Naive B cell (primary cell): ENCODE data around the gene FBXL15. TPM values are rescaled to one million over a fixed set of nuclear protein-coding genes. Genes with fewer than 3 reads are reported as not detected.

ENCODE experiments used
- ATAC-seq, 2 donors: fragments of 150-1000 bp; cut with Tn5 transposase; 2 replicates each; pipeline ENCODE4 v1.10.0; 2021; ENCODE audit warnings: low read depth in 2 of 2, mild to moderate bottlenecking in 2 of 2, moderate library complexity in 2 of 2
- DNase-seq: peaks from one replicate; pipeline ENCODE4 v3.0.0; 2022
- H3K27ac Mint-ChIP-seq, 6 donors: one replicate each; pipeline ENCODE4 v1.8.0; 2020 to 2022; ENCODE audit warnings: mild to moderate bottlenecking in 6 of 6, mixed read lengths in 6 of 6, moderate library complexity in 5 of 6, inconsistent platforms in 2 of 6
- H3K27me3 Mint-ChIP-seq, 3 donors: one replicate each; pipeline ENCODE4 v1.8.0; 2021 to 2022; ENCODE audit warnings: mixed read lengths in 3 of 3, mild to moderate bottlenecking in 1 of 3
- H3K36me3 Mint-ChIP-seq, 2 donors: one replicate each; pipeline ENCODE4 v1.8.0; 2020 to 2022; ENCODE audit warnings: mixed read lengths in 2 of 2, inconsistent platforms in 1 of 2, mild to moderate bottlenecking in 1 of 2
- H3K4me1 Mint-ChIP-seq, 3 donors: one replicate each; pipeline ENCODE4 v1.8.0; 2020 to 2022; ENCODE audit warnings: mixed read lengths in 3 of 3, inconsistent platforms in 1 of 3, mild to moderate bottlenecking in 1 of 3, moderate library complexity in 1 of 3
- H3K4me3 Mint-ChIP-seq, 8 donors: one replicate each; pipeline ENCODE4 v1.8.0; 2020 to 2022; ENCODE audit warnings: mild to moderate bottlenecking in 8 of 8, mixed read lengths in 8 of 8, moderate library complexity in 8 of 8, inconsistent platforms in 2 of 8
- H3K9me3 Mint-ChIP-seq, 7 donors: one replicate each; pipeline ENCODE4 v1.8.0; 2020 to 2022; ENCODE audit warnings: mixed read lengths in 7 of 7, mild to moderate bottlenecking in 5 of 7, inconsistent platforms in 2 of 7, moderate library complexity in 1 of 7
- polyA plus RNA-seq, 6 donors: library from polyadenylated mRNA; unstranded; fragments of 300-500 nt; fragmentation: Illumina TruSeq; gene quantifications; one replicate each; pipeline ENCODE4 v1.2.3, GENCODE V29; 2021; ENCODE audit warnings: low read depth in 6 of 6

FBXL15 gene
- polyA plus RNA-seq, 6 donors from 2014 or later: 15.9 to 24.9 (median 20.9) TPM

GRCh38 chr10:102408728-102409603 lies 11.7 kb upstream of the FBXL15 start:
- H3K27me3 Mint-ChIP-seq: peaks cover 48 to 64% (median 50%) of the 10 kb centered on the region in 3 donors
- peak overlapping the region; percentile 64 to 89 (median 78) for H3K4me3 Mint-ChIP-seq
- H3K9me3 Mint-ChIP-seq: peaks cover 0 to 2% (median 0%) of the 10 kb centered on the region in 7 donors
- ATAC-seq: peak; percentile 56 to 62
- peaks cover 0 to 14% of the 10 kb centered on the region in 2 donors for H3K36me3 Mint-ChIP-seq
- peaks cover 31 to 46% (median 38%) of the 10 kb centered on the region in 3 donors for H3K4me1 Mint-ChIP-seq
- DNase-seq: no peak
- H3K27ac Mint-ChIP-seq: peak overlapping the region in 4 of 6 donors; percentile 14 to 64 (median 45)

- H3K4me3 Mint-ChIP-seq: peak overlapping the region; percentile 64 to 89 (median 78)
- peaks cover 27 to 49% (median 38%) of the 10 kb centered on the region in 3 donors for H3K4me1 Mint-ChIP-seq
- ATAC-seq: no peak
- no peak for DNase-seq
- peaks cover 51 to 73% (median 58%) of the 10 kb centered on the region in 3 donors for H3K27me3 Mint-ChIP-seq
- peaks cover 0 to 2% (median 0%) of the 10 kb centered on the region in 7 donors for H3K9me3 Mint-ChIP-seq
- H3K27ac Mint-ChIP-seq: peak overlapping the region in 3 of 6 donors; percentile 2 to 60 (median 30)
- peaks cover 0 to 14% of the 10 kb centered on the region in 2 donors for H3K36me3 Mint-ChIP-seq
These were observed 10.8 kb upstream of the FBXL15 start for GRCh38 chr10:102409604-102410428.

GRCh38 chr10:102410429-102411073 lies 10.1 kb upstream of the FBXL15 start:
- DNase-seq: no peak
- peaks cover 0 to 2% (median 0%) of the 10 kb centered on the region in 7 donors for H3K9me3 Mint-ChIP-seq
- H3K4me3 Mint-ChIP-seq: peak overlapping the region in 7 of 8 donors; percentile 49 to 89 (median 78)
- no peak for ATAC-seq
- H3K27ac Mint-ChIP-seq: no peak overlapping the region
- H3K4me1 Mint-ChIP-seq: peaks cover 27 to 48% (median 38%) of the 10 kb centered on the region in 3 donors
- H3K27me3 Mint-ChIP-seq: peaks cover 51 to 79% (median 64%) of the 10 kb centered on the region in 3 donors
- H3K36me3 Mint-ChIP-seq: peaks cover 0 to 14% of the 10 kb centered on the region in 2 donors

- ATAC-seq: no peak
- Mint-ChIP-seq H3K36me3 (peaks cover 0 to 21% of the 10 kb centered on the region in 2 donors), H3K9me3 (peaks cover 0 to 2% (median 0%) of the 10 kb centered on the region in 7 donors), H3K27ac (peak overlapping the region in 3 of 6 donors; percentile 47 to 88 (median 49)), H3K4me1 (peaks cover 27 to 42% (median 35%) of the 10 kb centered on the region in 3 donors), H3K4me3 (peak overlapping the region; percentile 8 to 79 (median 66)), H3K27me3 (peaks cover 56 to 89% (median 74%) of the 10 kb centered on the region in 3 donors)
- DNase-seq: no peak
These were observed 9.0 kb upstream of the FBXL15 start for GRCh38 chr10:102411341-102412255.

GRCh38 chr10:102412293-102412692 lies 8.3 kb upstream of the FBXL15 start:
- Mint-ChIP-seq H3K4me1 (peaks cover 25 to 38% (median 35%) of the 10 kb centered on the region in 3 donors), H3K27me3 (peaks cover 55 to 91% (median 81%) of the 10 kb centered on the region in 3 donors), H3K27ac (no peak overlapping the region), H3K4me3 (peak overlapping the region in 1 of 8 donors; percentile 66), H3K9me3 (peaks cover 0 to 2% (median 0%) of the 10 kb centered on the region in 7 donors), H3K36me3 (peaks cover 0 to 21% of the 10 kb centered on the region in 2 donors)
- no peak for ATAC-seq
- no peak for DNase-seq

GRCh38 chr10:102413053-102413705 lies 7.5 kb upstream of the FBXL15 start:
- Mint-ChIP-seq H3K4me1 (peaks cover 25 to 39% (median 34%) of the 10 kb centered on the region in 3 donors), H3K9me3 (peaks cover 0 to 2% (median 0%) of the 10 kb centered on the region in 7 donors), H3K4me3 (peak overlapping the region in 1 of 8 donors; percentile 52), H3K36me3 (peaks cover 0 to 21% of the 10 kb centered on the region in 2 donors), H3K27me3 (peaks cover 53 to 91% (median 82%) of the 10 kb centered on the region in 3 donors), H3K27ac (peak overlapping the region in 1 of 6 donors; percentile 76)
- ATAC-seq: peak; percentile 17 to 23
- DNase-seq: no peak

GRCh38 chr10:102413806-102414561 lies 6.7 kb upstream of the FBXL15 start:
- Mint-ChIP-seq H3K4me3 (no peak overlapping the region), H3K9me3 (no peaks in the 10 kb centered on the region), H3K36me3 (peaks cover 0 to 21% of the 10 kb centered on the region in 2 donors), H3K27ac (no peak overlapping the region), H3K27me3 (peaks cover 51 to 93% (median 79%) of the 10 kb centered on the region in 3 donors), H3K4me1 (peaks cover 26 to 39% (median 31%) of the 10 kb centered on the region in 3 donors)
- DNase-seq (no peak), ATAC-seq (no peak)

- H3K27ac Mint-ChIP-seq: peak overlapping the region in 1 of 6 donors; percentile 81
- ATAC-seq: no peak
These were observed 5.9 kb upstream of the FBXL15 start for GRCh38 chr10:102414749-102415148.

GRCh38 chr10:102416283-102416682 lies 4.4 kb upstream of the FBXL15 start:
- no peak for ATAC-seq
- DNase-seq: no peak
- peak overlapping the region in 1 of 8 donors; percentile 52 for H3K4me3 Mint-ChIP-seq

More at GRCh38 chr10:102414749-102415148, 5.9 kb upstream of the FBXL15 start:
- no peak for DNase-seq
- H3K36me3 Mint-ChIP-seq: peaks cover 0 to 16% of the 10 kb centered on the region in 2 donors
- H3K27me3 Mint-ChIP-seq: peaks cover 46 to 89% (median 73%) of the 10 kb centered on the region in 3 donors
- H3K4me1 Mint-ChIP-seq: peaks cover 27 to 42% (median 35%) of the 10 kb centered on the region in 3 donors
- no peak overlapping the region for H3K4me3 Mint-ChIP-seq
- no peaks in the 10 kb centered on the region for H3K9me3 Mint-ChIP-seq

GRCh38 chr10:102416695-102417094 lies 3.9 kb upstream of the FBXL15 start:
- no peak overlapping the region for H3K4me3 Mint-ChIP-seq
- H3K9me3 Mint-ChIP-seq: no peaks in the 10 kb centered on the region
- no peak overlapping the region for H3K27ac Mint-ChIP-seq
- H3K27me3 Mint-ChIP-seq: peaks cover 35 to 73% (median 58%) of the 10 kb centered on the region in 3 donors
- peaks cover 0 to 7% of the 10 kb centered on the region in 2 donors for H3K36me3 Mint-ChIP-seq
- no peak for ATAC-seq
- H3K4me1 Mint-ChIP-seq: peaks cover 25 to 40% (median 28%) of the 10 kb centered on the region in 3 donors
- no peak for DNase-seq

More at GRCh38 chr10:102416283-102416682, 4.4 kb upstream of the FBXL15 start:
- H3K36me3 Mint-ChIP-seq: peaks cover 0 to 11% of the 10 kb centered on the region in 2 donors
- H3K9me3 Mint-ChIP-seq: no peaks in the 10 kb centered on the region
- H3K4me1 Mint-ChIP-seq: peaks cover 29 to 45% (median 31%) of the 10 kb centered on the region in 3 donors
- H3K27me3 Mint-ChIP-seq: peaks cover 38 to 77% (median 62%) of the 10 kb centered on the region in 3 donors
- H3K27ac Mint-ChIP-seq: no peak overlapping the region
